SK-N-SH treated with all-trans-retinoic acid at 6 μM for 48 hours (cell line): Measurements from ENCODE around the gene LMO7.

Experiments used
- ATAC-seq: fragments of 200-7000 bp; cut with Tn5 transposase; 3 replicates; pipeline ENCODE4 v1.9.1; 2020; ENCODE audit warnings: mild to moderate bottlenecking, moderate library complexity
- ARNTL ChIP-seq: fragments of 450-650 bp; formaldehyde crosslinking; IDR thresholded peaks from 2 replicates; pipeline ENCODE4 v1.5.0; 2020; ENCODE audit warnings: low read depth, mild to moderate bottlenecking, moderate library complexity, borderline replicate concordance
- CREB5 ChIP-seq: fragments of 250-450 bp; sonication (Bioruptor Pico); IDR thresholded peaks from 2 replicates; pipeline ENCODE4 v1.5.1; 2020; ENCODE audit warnings: low read depth, mild to moderate bottlenecking, moderate library complexity
- CSDC2 ChIP-seq: fragments of 250-450 bp; sonication (Bioruptor Pico); IDR thresholded peaks from 2 replicates; pipeline ENCODE4 v1.5.0; 2020; ENCODE audit warnings: mild to moderate bottlenecking, moderate library complexity
- GLIS3 ChIP-seq: fragments of 250-450 bp; sonication (Bioruptor Pico); IDR thresholded peaks from 2 replicates; pipeline ENCODE4 v1.5.0; 2020; ENCODE audit warnings: mild to moderate bottlenecking, moderate library complexity
- ISL1 ChIP-seq: fragments of 250-450 bp; sonication (Bioruptor Pico); IDR thresholded peaks from 2 replicates; pipeline ENCODE4 v2.1.2; 2022; ENCODE audit warnings: mild to moderate bottlenecking, moderate library complexity
- OSR1 ChIP-seq: fragments of 250-450 bp; sonication (Bioruptor Pico); IDR thresholded peaks from 2 replicates; pipeline ENCODE4 v1.8.0; 2022; ENCODE audit warnings: moderate library complexity, mild to moderate bottlenecking, inconsistent platforms
- PATZ1 ChIP-seq: fragments of 250-450 bp; sonication (Bioruptor Pico); IDR thresholded peaks from 2 replicates; pipeline ENCODE4 v1.8.0; 2020; ENCODE audit warnings: mild to moderate bottlenecking, moderate library complexity, borderline replicate concordance
- POU6F1 ChIP-seq: fragments of 250-450 bp; sonication (Bioruptor Pico); IDR thresholded peaks from 2 replicates; pipeline ENCODE4 v1.8.0; 2021; ENCODE audit warnings: low read depth, mild to moderate bottlenecking, moderate library complexity, borderline replicate concordance
- RARB ChIP-seq: fragments of 250-450 bp; sonication (Bioruptor Pico); IDR thresholded peaks from 2 replicates; pipeline ENCODE4 v1.8.0; 2021; ENCODE audit warnings: mild to moderate bottlenecking, moderate library complexity
- SNAI2 ChIP-seq: fragments of 250-450 bp; sonication (Bioruptor Pico); IDR thresholded peaks from 2 replicates; pipeline ENCODE4 v1.5.0; 2020; ENCODE audit warnings: mild to moderate bottlenecking, moderate library complexity
- TCF4 ChIP-seq: fragments of 250-450 bp; sonication (Bioruptor Pico); IDR thresholded peaks from 2 replicates; pipeline ENCODE4 v1.8.0; 2021; ENCODE audit warnings: mild to moderate bottlenecking, moderate library complexity, borderline replicate concordance
- TOX ChIP-seq: fragments of 250-450 bp; sonication (Bioruptor Pico); IDR thresholded peaks from 2 replicates; pipeline ENCODE4 v1.8.0; 2021; ENCODE audit warnings: mild to moderate bottlenecking, moderate library complexity, borderline replicate concordance
- ZC3H10 ChIP-seq: fragments of 250-450 bp; sonication (Bioruptor Pico); IDR thresholded peaks from 2 replicates; pipeline ENCODE4 v1.5.1; 2021; ENCODE audit warnings: mild to moderate bottlenecking, moderate library complexity
- ZFP3 ChIP-seq: fragments of 250-450 bp; sonication (Bioruptor Pico); IDR thresholded peaks from 2 replicates; pipeline ENCODE4 v1.5.0; 2020; ENCODE audit warnings: mild to moderate bottlenecking, moderate library complexity
- ZFP30 ChIP-seq: fragments of 450-650 bp; formaldehyde crosslinking; IDR thresholded peaks from 2 replicates; pipeline ENCODE4 v1.5.0; 2022; ENCODE audit warnings: mild to moderate bottlenecking, moderate library complexity
- ZNF565 ChIP-seq: fragments of 450-650 bp; formaldehyde crosslinking; conservative IDR thresholded peaks from 2 replicates; pipeline ENCODE4 v1.5.0; 2020; ENCODE audit warnings: low read depth, mild to moderate bottlenecking, moderate library complexity
- ZNF70 ChIP-seq: fragments of 450-650 bp; formaldehyde crosslinking; IDR thresholded peaks from 2 replicates; pipeline ENCODE4 v1.5.0; 2020; ENCODE audit warnings: mild to moderate bottlenecking, moderate library complexity
- ZNF8 ChIP-seq: fragments of 450-650 bp; formaldehyde crosslinking; IDR thresholded peaks from 2 replicates; pipeline ENCODE4 v1.5.0; 2020; ENCODE audit warnings: mild to moderate bottlenecking, moderate library complexity
- TF ChIP-seq, protein P1 (sequence below): fragments of 250-450 bp; sonication (Bioruptor Pico); IDR thresholded peaks from 2 replicates; pipeline ENCODE4 v1.5.0; 2020; ENCODE audit warnings: mild to moderate bottlenecking, moderate library complexity
- TF ChIP-seq, protein P2 (sequence below): fragments of 250-450 bp; sonication (Bioruptor Pico); IDR thresholded peaks from 2 replicates; pipeline ENCODE4 v1.5.1; 2021; ENCODE audit warnings: mild to moderate bottlenecking, moderate library complexity

LMO7 gene

DNA sequence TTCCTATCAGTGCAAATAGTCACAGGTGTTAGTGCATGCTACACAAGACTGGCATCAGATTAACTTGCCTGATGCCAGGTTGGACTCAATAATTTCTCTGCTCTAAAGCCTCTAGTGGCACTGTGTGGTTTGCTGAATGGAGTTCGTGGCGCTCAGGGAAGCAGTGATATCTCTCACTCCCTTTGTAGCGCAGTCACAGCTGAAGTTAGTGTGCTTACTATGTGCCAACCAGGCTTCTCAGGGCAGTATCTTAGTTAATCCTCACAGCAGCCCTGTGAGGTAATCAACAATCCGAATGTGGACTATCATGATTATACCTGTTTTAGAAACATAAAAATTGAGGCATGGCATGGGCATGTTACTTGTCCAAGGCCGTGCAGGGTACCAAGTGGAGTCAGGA is 190.3 kb downstream of the LMO7 start:
- no peak for ATAC-seq

GRCh38 chr13:75829830-75830229 is 193.7 kb downstream of the LMO7 start:
- TF ChIP-seq ISL1 (CRISPR knock-in tag): no peak
- no peak for TF ChIP-seq SNAI2 (CRISPR knock-in tag)
- no peak for TF ChIP-seq ZNF8
- TF ChIP-seq ZFP30 (CRISPR knock-in tag): no peak
- TF ChIP-seq GLIS3 (CRISPR knock-in tag): no peak
- no peak for TF ChIP-seq ZNF565 (CRISPR knock-in tag)
- TF ChIP-seq, protein P1, sequence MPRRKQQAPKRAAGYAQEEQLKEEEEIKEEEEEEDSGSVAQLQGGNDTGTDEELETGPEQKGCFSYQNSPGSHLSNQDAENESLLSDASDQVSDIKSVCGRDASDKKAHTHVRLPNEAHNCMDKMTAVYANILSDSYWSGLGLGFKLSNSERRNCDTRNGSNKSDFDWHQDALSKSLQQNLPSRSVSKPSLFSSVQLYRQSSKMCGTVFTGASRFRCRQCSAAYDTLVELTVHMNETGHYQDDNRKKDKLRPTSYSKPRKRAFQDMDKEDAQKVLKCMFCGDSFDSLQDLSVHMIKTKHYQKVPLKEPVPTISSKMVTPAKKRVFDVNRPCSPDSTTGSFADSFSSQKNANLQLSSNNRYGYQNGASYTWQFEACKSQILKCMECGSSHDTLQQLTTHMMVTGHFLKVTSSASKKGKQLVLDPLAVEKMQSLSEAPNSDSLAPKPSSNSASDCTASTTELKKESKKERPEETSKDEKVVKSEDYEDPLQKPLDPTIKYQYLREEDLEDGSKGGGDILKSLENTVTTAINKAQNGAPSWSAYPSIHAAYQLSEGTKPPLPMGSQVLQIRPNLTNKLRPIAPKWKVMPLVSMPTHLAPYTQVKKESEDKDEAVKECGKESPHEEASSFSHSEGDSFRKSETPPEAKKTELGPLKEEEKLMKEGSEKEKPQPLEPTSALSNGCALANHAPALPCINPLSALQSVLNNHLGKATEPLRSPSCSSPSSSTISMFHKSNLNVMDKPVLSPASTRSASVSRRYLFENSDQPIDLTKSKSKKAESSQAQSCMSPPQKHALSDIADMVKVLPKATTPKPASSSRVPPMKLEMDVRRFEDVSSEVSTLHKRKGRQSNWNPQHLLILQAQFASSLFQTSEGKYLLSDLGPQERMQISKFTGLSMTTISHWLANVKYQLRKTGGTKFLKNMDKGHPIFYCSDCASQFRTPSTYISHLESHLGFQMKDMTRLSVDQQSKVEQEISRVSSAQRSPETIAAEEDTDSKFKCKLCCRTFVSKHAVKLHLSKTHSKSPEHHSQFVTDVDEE (CRISPR knock-in tag): no peak
- no peak for TF ChIP-seq PATZ1 (CRISPR knock-in tag)
- no peak for TF ChIP-seq TCF4
- TF ChIP-seq CSDC2 (CRISPR knock-in tag): no peak
- no peak for TF ChIP-seq POU6F1 (CRISPR knock-in tag)
- TF ChIP-seq TOX (CRISPR knock-in tag): no peak
- TF ChIP-seq, protein P2, sequence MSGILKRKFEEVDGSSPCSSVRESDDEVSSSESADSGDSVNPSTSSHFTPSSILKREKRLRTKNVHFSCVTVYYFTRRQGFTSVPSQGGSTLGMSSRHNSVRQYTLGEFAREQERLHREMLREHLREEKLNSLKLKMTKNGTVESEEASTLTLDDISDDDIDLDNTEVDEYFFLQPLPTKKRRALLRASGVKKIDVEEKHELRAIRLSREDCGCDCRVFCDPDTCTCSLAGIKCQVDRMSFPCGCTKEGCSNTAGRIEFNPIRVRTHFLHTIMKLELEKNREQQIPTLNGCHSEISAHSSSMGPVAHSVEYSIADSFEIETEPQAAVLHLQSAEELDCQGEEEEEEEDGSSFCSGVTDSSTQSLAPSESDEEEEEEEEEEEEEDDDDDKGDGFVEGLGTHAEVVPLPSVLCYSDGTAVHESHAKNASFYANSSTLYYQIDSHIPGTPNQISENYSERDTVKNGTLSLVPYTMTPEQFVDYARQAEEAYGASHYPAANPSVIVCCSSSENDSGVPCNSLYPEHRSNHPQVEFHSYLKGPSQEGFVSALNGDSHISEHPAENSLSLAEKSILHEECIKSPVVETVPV (CRISPR knock-in tag): no peak
- TF ChIP-seq OSR1 (CRISPR knock-in tag): no peak
- no peak for TF ChIP-seq ARNTL (CRISPR knock-in tag)
- TF ChIP-seq CREB5 (CRISPR knock-in tag): no peak
- TF ChIP-seq ZFP3 (CRISPR knock-in tag): no peak
- no peak for TF ChIP-seq RARB (CRISPR knock-in tag)
- no peak for TF ChIP-seq ZNF70 (CRISPR knock-in tag)
- peak; percentile 30 for ATAC-seq

More for the DNA sequence above, 190.3 kb downstream of the LMO7 start:
- TF ChIP-seq PATZ1 (CRISPR knock-in tag) (no peak), TOX (CRISPR knock-in tag) (no peak), ZFP30 (CRISPR knock-in tag) (no peak), ISL1 (CRISPR knock-in tag) (no peak), ZC3H10 (CRISPR knock-in tag) (no peak), ZFP3 (CRISPR knock-in tag) (no peak), ZNF70 (CRISPR knock-in tag) (no peak), ARNTL (CRISPR knock-in tag) (no peak), CSDC2 (CRISPR knock-in tag) (no peak), OSR1 (CRISPR knock-in tag) (no peak), SNAI2 (CRISPR knock-in tag) (no peak)
- TF ChIP-seq, protein P2 (CRISPR knock-in tag): no peak
